Measurements from ENCODE around the gene SFMBT2. TPM values are rescaled to one million over a fixed set of nuclear protein-coding genes. Genes with fewer than 3 reads are reported as not detected.

Gene SFMBT2
- total RNA-seq, 1 experiment from 2014 or later = 1.3 TPM

- POLR2A ChIA-PET = no interaction called here
- DNase-seq (ENCODE audit: low read depth, low spot score) (no peak), ATAC-seq (no peak)
- H3K4me1 ChIP-seq (ENCODE audit: control insufficient read depth, insufficient read depth, low read length) = no peaks in the 10 kb centered on the region
- no peaks in the 10 kb centered on the region for H3K36me3 ChIP-seq (ENCODE audit: control insufficient read depth, insufficient read depth, low read length)
- no peak overlapping the region for H3K27ac ChIP-seq (ENCODE audit: low read length)
- BruUV-seq (replicated peaks) = no TSS peak
- intact Hi-C loops (cut with micrococcal nuclease; ENCODE audit: unreplicated experiment) (no loop called here), in situ Hi-C loops (cut with HindIII; ENCODE audit: low pct_unique_long_range_greater_than_20kb, low sequenced_read_pairs) (no loop called here)
- TF ChIP-seq SIN3A (IDR thresholded peaks at IDR 0.05; ENCODE audit: borderline replicate concordance, insufficient read depth, low read depth, low read length) (no peak), REST (IDR thresholded peaks at IDR 0.05; ENCODE audit: insufficient read depth in 1 of 2, low read depth in 2 of 2, low read length in 1 of 2) (no peak), POLR2AphosphoS5 (IDR thresholded peaks at IDR 0.05; ENCODE audit: low read depth, low read length) (no peak), CTCF (IDR thresholded peaks at IDR 0.05) (no peak), TCF7L2 (IDR thresholded peaks at IDR 0.05; ENCODE audit: low read depth, low read length) (no peak)
- no peak overlapping the region for H3K4me3 ChIP-seq (ENCODE audit: low read depth in 2 of 2, low read length in 2 of 2)
- H3K9me3 ChIP-seq (ENCODE audit: control insufficient read depth, insufficient read depth, low read depth, low read length) = no peaks in the 10 kb centered on the region
- H3K27me3 ChIP-seq (ENCODE audit: control insufficient read depth, insufficient read depth, low read length) = no peaks in the 10 kb centered on the region
- CTCF ChIA-PET = no interaction called here
Observed at GRCh38 chr10:7364474-7364873, 46.4 kb downstream of the SFMBT2 start.

- no TSS peak for BruUV-seq (replicated peaks)
- ChIA-PET POLR2A (no interaction called here), CTCF (no interaction called here)
- H3K4me3 ChIP-seq (ENCODE audit: low read depth in 2 of 2, low read length in 2 of 2) = no peak overlapping the region
- no peaks in the 10 kb centered on the region for H3K9me3 ChIP-seq (ENCODE audit: control insufficient read depth, insufficient read depth, low read depth, low read length)
- H3K27ac ChIP-seq (ENCODE audit: low read length) = no peak overlapping the region
- H3K4me1 ChIP-seq (ENCODE audit: control insufficient read depth, insufficient read depth, low read length) = no peaks in the 10 kb centered on the region
- no peaks in the 10 kb centered on the region for H3K27me3 ChIP-seq (ENCODE audit: control insufficient read depth, insufficient read depth, low read length)
- DNase-seq (ENCODE audit: low read depth, low spot score) (no peak), ATAC-seq (no peak)
- intact Hi-C loops (cut with micrococcal nuclease; ENCODE audit: unreplicated experiment) = no loop called here
- in situ Hi-C loops (cut with HindIII; ENCODE audit: low pct_unique_long_range_greater_than_20kb, low sequenced_read_pairs) = no loop called here
- no peak for TF ChIP-seq SIN3A (IDR thresholded peaks at IDR 0.05; ENCODE audit: borderline replicate concordance, insufficient read depth, low read depth, low read length)
- TF ChIP-seq POLR2AphosphoS5 (IDR thresholded peaks at IDR 0.05; ENCODE audit: low read depth, low read length) = no peak
- no peak for TF ChIP-seq TCF7L2 (IDR thresholded peaks at IDR 0.05; ENCODE audit: low read depth, low read length)
- TF ChIP-seq CTCF (IDR thresholded peaks at IDR 0.05) = no peak
- TF ChIP-seq REST (IDR thresholded peaks at IDR 0.05; ENCODE audit: insufficient read depth in 1 of 2, low read depth in 2 of 2, low read length in 1 of 2) = no peak
- H3K36me3 ChIP-seq (ENCODE audit: control insufficient read depth, insufficient read depth, low read length) = no peaks in the 10 kb centered on the region
Observed at GRCh38 chr10:7363700-7364099, 47.1 kb downstream of the SFMBT2 start.

All from Panc1 (cell line).